ENCODE data around the gene AMOT. TPM values are rescaled to one million over a fixed set of nuclear protein-coding genes. Genes with fewer than 3 reads are reported as not detected.

AMOT gene
- total RNA-seq, 4 donors from 2014 or later, result 6.1 to 26.0 (median 10.4) TPM

DNA sequence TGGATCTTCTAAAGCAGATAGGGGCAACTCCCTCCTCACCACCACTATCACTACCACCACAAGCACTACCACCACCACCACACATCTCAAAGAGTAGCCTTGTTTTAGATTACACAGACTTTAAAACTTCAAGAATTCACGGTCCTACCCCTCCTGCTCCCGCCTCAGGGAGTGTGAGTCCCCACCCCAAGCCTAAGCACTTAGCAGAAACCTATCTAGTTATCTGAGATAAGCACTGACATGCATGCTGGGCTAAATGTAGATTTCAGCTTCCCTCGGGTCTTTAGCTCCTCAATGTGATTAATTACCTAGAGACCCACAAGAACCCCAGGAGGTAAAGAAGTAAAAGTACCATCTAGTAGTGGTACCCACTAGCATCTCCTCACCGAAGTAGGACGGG, 775 bp downstream of the AMOT start:
- no peak for TF ChIP-seq CTCF (IDR thresholded peaks at IDR 0.05; ENCODE audit: low read depth)

- TF ChIP-seq CTCF (IDR thresholded peaks at IDR 0.05; ENCODE audit: low read depth), result no peak
These were observed 3.1 kb downstream of the AMOT start for GRCh38 chrX:112837531-112837930.

GRCh38 chrX:112835019-112835418, 5.6 kb downstream of the AMOT start:
- TF ChIP-seq CTCF (IDR thresholded peaks at IDR 0.05; ENCODE audit: low read depth), result no peak

GRCh38 chrX:112834031-112834845, 6.4 kb downstream of the AMOT start:
- no peak for TF ChIP-seq CTCF (IDR thresholded peaks at IDR 0.05; ENCODE audit: low read depth)

DNA sequence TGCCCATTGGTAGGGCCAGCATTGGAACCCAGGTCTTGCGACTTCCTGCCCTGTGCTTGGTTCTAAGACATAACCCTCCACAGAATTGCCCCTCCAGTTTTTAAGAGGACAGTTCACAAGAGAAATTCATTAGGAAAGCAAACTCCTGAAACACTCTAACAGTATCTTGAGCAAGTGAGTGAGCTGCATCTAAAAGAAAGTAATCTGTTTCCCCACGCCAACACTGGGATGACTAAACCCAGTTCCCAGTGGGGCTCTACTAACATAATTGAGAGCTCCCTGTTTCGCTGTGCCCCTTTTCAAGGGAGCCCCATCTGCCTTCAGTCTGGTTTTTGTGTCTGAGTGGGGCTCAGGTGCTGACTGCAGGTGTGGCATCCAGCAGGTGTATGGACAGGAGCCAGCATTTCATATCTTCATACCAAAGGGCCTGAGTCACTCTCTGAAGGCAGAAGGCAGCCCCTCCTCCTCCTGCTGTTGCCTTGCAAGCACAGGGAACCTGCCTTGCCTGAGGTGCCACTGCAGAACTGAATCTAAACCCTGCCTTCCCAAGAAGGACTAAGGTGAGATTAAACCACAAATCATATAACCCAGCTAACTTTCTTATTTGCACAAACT, 8.0 kb downstream of the AMOT start:
- no peak for TF ChIP-seq CTCF (IDR thresholded peaks at IDR 0.05; ENCODE audit: low read depth)

- TF ChIP-seq CTCF (IDR thresholded peaks at IDR 0.05; ENCODE audit: low read depth), result no peak
These were observed 10.1 kb downstream of the AMOT start for GRCh38 chrX:112830540-112830939.

DNA sequence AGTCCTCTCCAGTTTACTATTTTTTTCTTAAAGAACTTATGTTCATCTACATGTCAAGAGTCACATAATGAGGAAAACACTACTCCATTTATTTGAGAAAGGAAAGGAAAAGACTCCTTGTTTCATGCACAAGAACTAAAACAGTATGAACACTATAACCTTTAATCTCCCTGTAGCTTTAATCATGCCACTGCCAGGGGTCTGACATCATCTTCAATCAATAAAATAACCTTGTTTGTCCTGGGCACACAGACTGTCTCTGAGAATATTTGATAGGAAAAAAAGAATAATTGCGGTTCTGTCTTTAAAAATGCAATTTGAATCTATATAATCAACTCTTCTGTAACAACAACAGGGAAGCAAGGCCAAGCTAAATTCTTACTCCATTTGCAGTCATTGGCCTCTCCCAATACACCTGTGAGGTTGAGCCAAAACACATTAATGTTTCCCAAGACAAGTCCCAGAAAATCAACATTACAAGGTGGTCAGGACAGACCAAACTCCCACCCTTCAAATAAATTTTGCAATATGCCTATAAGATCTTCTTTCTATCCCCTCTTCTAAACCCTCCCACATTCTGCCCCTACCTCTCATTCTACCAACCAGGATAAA, 13.2 kb downstream of the AMOT start:
- TF ChIP-seq CTCF (IDR thresholded peaks at IDR 0.05; ENCODE audit: low read depth), result no peak

Data from subcutaneous adipose tissue (tissue), 4 donors.